Aorta (tissue), 5 donors: ENCODE data around the gene AIP. TPM values are rescaled to one million over a fixed set of nuclear protein-coding genes. Genes with fewer than 3 reads are reported as not detected.

Experiments
- ATAC-seq: fragments of 200-7000 bp; cut with Tn5 transposase; one replicate; pipeline ENCODE4 v1.9.1; 2022; ENCODE audit warnings: moderate library complexity; ENCODE audit not compliant: low FRiP score
- DNase-seq, 2 donors: peaks; one replicate each; pipeline ENCODE4 v3.0.0-alpha.2; 2020
- H3K27ac ChIP-seq, 2 donors: one replicate each; pipeline ENCODE4 v1.5.1; 2013; ENCODE audit warnings: low read length in 2 of 2, mild to moderate bottlenecking in 2 of 2, moderate library complexity in 2 of 2, control low read depth in 1 of 2, inconsistent platforms in 1 of 2, low read depth in 1 of 2
- H3K27me3 ChIP-seq, 2 donors: one replicate each; pipeline ENCODE4 v1.6.1; 2013; ENCODE audit warnings: control low read depth in 1 of 2, low read length in 1 of 2, mild to moderate bottlenecking in 1 of 2, moderate library complexity in 1 of 2; ENCODE audit not compliant: insufficient read depth in 2 of 2, control insufficient read depth in 1 of 2
- H3K36me3 ChIP-seq, 2 donors: one replicate each; pipeline ENCODE4 v1.6.1; 2013; ENCODE audit warnings: control low read depth in 1 of 2, low read length in 1 of 2, mild to moderate bottlenecking in 1 of 2; ENCODE audit not compliant: insufficient read depth in 2 of 2, control insufficient read depth in 1 of 2
- H3K4me1 ChIP-seq, 2 donors: one replicate each; pipeline ENCODE4 v1.6.1; 2013; ENCODE audit warnings: low read length in 2 of 2, control low read depth in 1 of 2, mild to moderate bottlenecking in 1 of 2, moderate library complexity in 1 of 2; ENCODE audit not compliant: insufficient read depth in 2 of 2, control insufficient read depth in 1 of 2
- H3K4me3 ChIP-seq, 2 donors: one replicate each; pipeline ENCODE4 v1.5.1; 2013; ENCODE audit warnings: low read length in 2 of 2, control low read depth in 1 of 2, mild to moderate bottlenecking in 1 of 2
- H3K9me3 ChIP-seq: one replicate; pipeline ENCODE4 v1.6.1; 2013; ENCODE audit warnings: mild to moderate bottlenecking, low read length; ENCODE audit not compliant: control insufficient read depth
- WGBS, 2 donors: extraction: QIAGEN DNeasy Blood & Tissue Kit; methylation state at CpG; one replicate each; pipeline ENCODE4 v1.1.7; 2013; 5-methylcytosine and 5-hydroxymethylcytosine counted together
- intact Hi-C, 2 donors: fragments of 100-400 bp; cut with DNase I; formaldehyde crosslinking; loops; one replicate each; pipeline versions ENCODE4 v1.14.2 to v1.15.0; 2022
- polyA plus RNA-seq, 2 donors: library from polyadenylated mRNA; stranded (reverse); fragments of 200-250 nt; gene quantifications; one replicate each; pipeline ENCODE4 v1.2.3, GENCODE V29; 2013
- total RNA-seq, 2 donors: library from RNA; stranded (reverse); fragmentation: NEBNext Ultra II Directional; extraction: Animal tissue kit (Norgen Biotek cat#: 25700); gene quantifications; one replicate each; pipeline ENCODE4 v1.2.1, GENCODE V29; 2021
- donor health status: healthy with polysubstance abuse.
- donor health status: Bipolar disorder and iron deficiency.
- donor health status: DM: no; HTN: no; CAD: no.
- donor health status: DM: no; HTN: no; CAD: no.
- donor health status: DM: yes; HTN: yes; CAD: no.

AIP gene
- total and polyA plus RNA-seq, 4 donors = 61.2 to 141 (median 83.8) TPM

DNA sequence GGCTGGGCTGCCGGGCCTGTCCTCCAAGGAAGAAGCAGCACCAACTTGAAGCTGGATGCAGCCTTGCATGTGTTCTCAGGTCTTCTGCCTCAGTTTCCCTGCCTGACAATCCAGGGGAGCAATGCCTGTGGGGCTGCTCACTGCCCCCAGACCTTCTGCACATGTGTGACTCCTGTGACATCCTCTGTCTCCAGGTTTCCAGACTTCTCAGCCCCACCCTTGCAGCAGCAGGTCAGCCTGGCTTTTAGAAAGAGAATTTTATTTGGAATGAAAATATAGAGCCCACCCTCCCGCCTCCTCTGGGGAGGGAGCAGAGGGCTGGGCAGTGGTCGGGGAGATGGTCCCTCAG, 45.0 kb upstream of the AIP start:
- DNase-seq (no peak), ATAC-seq (no peak)
- Histone ChIP-seq H3K9me3 (no peaks in the 10 kb centered on the region), H3K27ac (no peak overlapping the region), H3K4me1 (no peaks in the 10 kb centered on the region), H3K27me3 (no peaks in the 10 kb centered on the region), H3K4me3 (no peak overlapping the region), H3K36me3 (peaks cover 0 to 2% of the 10 kb centered on the region in 2 donors)
- 57 to 66% methylated on average over 3 of the region's 3 CpGs for WGBS, 2 donors
- intact Hi-C loops = no loop called here

DNA sequence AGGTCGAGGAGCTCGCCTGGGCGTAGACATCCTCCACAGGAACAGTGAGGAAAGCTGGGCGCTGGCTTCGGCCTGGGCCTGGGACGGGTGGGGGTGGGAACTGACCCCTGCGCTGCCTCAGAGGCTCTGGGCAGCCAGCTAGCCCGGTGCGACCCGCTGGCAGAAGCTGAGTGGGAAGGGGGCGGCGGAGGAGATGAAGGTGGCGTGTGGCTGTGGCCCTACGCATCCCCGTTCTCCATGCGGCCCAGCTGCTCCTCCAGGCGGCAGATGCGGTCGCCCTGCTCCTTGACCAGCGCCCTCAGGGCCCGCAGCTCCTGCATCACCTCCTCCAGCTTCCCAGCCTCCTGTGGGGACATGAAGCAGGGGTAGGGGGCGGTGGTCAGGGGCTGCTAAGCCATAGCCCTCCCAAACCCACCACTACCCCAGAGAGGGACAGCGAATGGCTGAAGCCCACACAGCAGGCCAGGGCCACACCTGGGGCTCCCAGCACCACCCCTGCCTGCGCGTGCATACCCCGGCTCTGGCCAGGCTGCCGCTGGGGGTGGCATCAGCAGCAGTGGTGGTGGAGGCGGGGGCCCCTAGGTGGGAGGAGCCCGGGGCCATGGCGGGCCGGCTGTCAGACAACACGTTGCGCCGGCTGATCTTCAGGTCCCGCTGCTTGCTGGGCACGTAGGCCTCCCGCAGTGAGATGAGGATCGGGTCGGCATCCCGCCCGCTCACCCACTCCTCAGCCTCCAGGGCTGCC, 44.5 kb upstream of the AIP start:
- DNase-seq = peak in 1 of 2 donors; percentile 63
- Histone ChIP-seq H3K4me1 (no peaks in the 10 kb centered on the region), H3K9me3 (no peaks in the 10 kb centered on the region), H3K27ac (no peak overlapping the region), H3K36me3 (peaks cover 0 to 2% of the 10 kb centered on the region in 2 donors), H3K4me3 (no peak overlapping the region), H3K27me3 (no peaks in the 10 kb centered on the region)
- intact Hi-C loops = no loop called here
- WGBS, 2 donors = 77 to 84% methylated on average over 34 to 41 of the region's 41 CpGs
- no peak for ATAC-seq

DNA sequence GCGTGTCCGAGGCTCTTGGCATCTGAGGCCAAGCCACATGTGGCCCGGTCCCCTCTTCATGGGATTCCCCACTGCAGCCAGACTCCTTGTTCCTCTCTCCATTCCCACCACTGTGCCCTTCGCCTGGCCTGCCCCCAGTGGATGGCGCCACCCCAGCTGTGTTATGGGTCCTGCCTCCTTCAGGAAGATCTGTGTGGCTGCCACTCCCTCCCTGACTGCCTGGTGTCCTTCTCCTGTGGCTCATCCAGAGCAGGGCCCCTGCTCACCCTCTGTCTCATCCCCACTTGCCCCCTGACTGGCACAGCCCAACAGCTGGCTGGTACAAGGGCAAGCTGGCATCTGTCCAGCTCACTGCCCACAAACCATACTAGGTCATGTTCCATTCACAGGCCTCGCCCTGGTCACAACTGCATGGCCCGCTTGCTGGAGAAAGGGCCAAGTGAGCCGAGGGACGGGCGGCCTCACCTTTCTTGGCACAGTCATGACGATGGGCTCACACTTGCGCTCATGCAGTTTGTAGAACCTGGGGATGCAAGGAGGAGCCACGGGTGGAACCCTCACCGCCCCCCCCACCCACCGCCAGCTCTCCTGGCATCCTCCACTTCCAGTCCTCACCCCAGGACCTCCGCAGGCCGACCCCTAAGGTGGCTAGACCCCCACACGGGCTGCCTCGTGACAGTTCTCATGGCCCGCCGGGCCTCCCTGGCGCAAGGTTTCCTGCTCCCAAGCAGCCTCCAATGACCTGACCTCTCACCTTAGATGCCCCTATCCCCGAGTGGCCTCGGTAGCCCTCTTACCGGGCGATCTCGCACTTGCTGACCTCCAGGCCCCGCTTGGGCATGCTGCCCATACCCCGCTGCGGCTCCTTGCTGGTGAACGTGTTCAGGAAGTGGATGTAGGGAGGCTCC, 43.3 kb upstream of the AIP start:
- Histone ChIP-seq H3K9me3 (no peaks in the 10 kb centered on the region), H3K4me3 (no peak overlapping the region), H3K36me3 (peaks cover 0 to under 1% of the 10 kb centered on the region in 2 donors), H3K27ac (no peak overlapping the region), H3K4me1 (no peaks in the 10 kb centered on the region), H3K27me3 (no peaks in the 10 kb centered on the region)
- no peak for ATAC-seq
- DNase-seq = peak in 1 of 2 donors; percentile 82
- WGBS, 2 donors = 70 to 71% methylated on average over 31 of the region's 31 CpGs
- intact Hi-C loops = no loop called here

DNA sequence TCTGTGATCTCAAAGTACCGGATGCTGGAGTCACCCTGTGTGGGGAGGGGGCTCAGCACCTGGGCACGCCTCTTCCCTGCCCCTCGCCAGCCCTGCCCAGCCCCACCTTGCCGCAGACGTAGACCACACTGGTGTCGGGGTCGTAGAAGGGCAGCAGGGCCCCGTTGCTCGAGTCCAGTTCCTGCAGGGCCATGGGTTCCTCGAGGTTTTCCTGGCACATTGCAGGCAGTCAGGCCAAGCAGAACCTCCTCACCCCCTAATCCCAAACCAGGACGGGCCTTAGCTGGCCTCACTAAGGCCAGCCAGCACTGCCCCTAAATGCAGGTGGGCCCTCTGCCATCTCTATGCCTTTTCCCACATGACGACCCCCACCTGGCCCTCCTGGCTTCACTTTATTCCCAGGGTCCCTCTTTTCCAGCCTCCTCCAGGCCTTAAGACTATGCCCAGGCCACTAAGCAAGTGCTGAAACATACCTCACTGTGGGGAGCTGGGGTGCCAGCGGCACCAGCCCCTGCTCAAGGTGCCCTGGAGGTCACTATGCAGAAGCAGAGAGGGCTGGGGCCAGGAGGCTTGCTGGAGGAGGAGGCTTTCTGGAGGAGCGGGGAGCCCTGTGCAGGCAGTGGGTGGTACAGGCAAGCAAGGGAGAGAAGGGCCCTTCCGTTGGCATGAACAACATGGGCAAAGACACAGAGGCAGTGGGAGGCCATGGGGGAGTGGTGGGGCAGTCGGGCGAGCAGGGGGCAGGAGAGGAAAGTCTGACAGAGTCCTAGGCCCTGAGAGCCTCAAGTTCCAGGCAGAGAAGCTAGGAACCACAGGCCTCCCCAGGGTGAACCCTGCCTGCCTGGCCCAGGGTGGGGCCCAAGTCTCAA, 42.4 kb upstream of the AIP start:
- Histone ChIP-seq H3K27ac (no peak overlapping the region), H3K36me3 (no peaks in the 10 kb centered on the region), H3K4me1 (no peaks in the 10 kb centered on the region), H3K9me3 (no peaks in the 10 kb centered on the region), H3K4me3 (no peak overlapping the region), H3K27me3 (no peaks in the 10 kb centered on the region)
- ATAC-seq (no peak), DNase-seq (no peak)
- WGBS, 2 donors = 73 to 79% methylated on average over 17 of the region's 17 CpGs
- intact Hi-C loops = no loop called here

DNA sequence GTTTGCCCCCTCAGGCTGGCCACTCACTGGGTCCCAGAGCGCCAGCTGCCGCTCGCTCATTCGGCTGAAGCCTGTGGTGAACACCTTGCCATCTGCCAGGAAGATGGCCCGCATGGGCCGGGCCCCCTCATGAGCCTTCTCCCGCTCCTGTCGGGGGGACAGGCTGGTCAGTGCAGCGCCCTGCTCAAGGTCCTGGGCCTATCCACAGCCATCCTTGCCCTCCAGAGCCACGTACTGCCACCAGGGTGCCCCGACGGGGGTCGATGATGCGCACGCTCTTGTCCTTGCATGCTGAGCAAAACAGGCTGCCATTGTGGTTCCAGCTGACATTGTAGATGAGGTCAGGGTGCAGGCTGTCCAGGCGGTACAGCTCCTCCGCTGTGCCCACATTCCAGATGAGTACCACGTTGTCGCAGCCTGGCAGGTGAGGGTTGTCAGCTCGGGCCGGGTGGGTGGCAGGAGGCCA, 41.7 kb upstream of the AIP start:
- Histone ChIP-seq H3K9me3 (no peaks in the 10 kb centered on the region), H3K27ac (no peak overlapping the region), H3K4me3 (no peak overlapping the region), H3K36me3 (no peaks in the 10 kb centered on the region), H3K27me3 (no peaks in the 10 kb centered on the region), H3K4me1 (no peaks in the 10 kb centered on the region)
- DNase-seq = no peak
- no peak for ATAC-seq
- intact Hi-C loops = no loop called here
- WGBS, 2 donors = 86 to 88% methylated on average over 21 of the region's 21 CpGs

DNA sequence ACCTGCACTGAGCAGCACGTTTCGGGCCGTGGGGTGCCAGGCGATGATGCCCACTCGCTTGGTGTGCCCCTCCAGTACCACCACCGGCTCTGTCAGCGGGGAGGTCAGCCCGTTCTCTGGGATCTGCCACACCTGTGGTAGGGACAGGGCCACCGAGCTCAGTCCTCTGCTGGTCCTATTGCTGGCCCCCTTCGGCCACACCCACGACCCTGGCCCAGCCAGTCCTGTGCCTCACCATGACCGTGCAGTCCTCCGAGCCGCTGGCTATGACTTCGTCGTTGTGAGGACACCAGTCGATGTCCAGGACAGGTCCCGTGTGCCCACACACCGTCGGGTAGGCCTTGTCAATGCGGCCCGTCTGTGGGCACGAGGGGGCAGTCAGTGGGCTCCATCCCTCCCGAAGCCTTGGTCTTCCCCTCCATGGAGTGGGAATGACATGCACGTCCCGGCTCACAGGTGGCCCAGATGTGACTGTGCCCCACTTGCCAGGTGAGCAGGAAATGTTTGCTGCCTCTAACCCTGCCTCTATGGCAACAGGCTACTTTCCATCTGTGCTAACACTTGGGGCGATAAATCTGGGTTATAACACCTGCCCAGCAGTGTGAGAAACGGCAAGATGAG, 41.0 kb upstream of the AIP start:
- no peak overlapping the region for H3K4me3 ChIP-seq
- no peak for ATAC-seq
- WGBS, 2 donors = 86 to 87% methylated on average over 28 of the region's 28 CpGs

DNA sequence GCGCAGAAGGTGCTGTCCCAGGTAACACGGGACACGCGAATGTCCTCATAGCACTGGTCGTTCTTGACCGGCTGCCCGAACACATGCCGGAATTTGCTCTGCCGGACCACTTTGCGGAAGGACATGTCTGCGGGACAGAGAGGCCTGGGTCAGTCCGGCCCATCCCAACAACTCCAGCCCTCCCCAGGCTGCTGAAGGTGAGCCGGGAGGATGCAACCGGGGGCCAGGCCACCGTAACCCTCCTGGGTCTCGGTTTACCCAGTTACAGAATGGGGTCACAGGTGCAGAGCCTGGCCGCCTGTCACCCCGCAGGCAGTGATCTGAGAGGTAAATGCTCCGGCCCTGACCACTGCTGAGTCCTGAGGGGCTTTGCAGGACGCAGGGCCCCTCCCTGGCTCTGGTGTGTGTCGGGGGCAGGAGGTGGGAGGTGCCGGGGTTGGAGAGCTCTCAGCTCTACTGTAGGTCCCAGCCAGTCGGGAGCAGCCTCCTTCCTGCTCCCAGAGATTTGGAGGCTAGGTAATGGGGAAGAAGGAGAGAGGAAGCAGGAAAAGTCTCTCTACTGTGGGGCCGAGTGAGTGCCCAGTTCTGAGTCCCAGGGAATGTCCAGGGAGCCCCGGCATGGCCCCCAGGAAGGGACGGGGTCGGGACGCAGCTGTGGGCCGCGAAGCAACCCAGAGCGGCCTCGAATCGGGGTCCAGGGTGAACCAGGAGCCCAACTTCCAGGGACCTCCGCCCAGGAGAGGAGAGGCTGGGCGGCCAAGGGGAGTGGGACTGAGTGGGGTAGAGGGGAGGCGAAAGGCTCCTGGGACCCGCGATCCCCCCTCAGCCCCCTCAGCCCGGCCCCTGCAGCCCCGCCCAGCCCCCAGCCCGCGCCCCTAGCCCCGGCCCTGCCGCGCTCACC, 40.1 kb upstream of the AIP start:
- Histone ChIP-seq H3K4me1 (no peaks in the 10 kb centered on the region), H3K9me3 (no peaks in the 10 kb centered on the region), H3K27me3 (no peaks in the 10 kb centered on the region), H3K27ac (peak overlapping the region; percentile 74 to 97), H3K36me3 (no peaks in the 10 kb centered on the region), H3K4me3 (peak overlapping the region; percentile 81)
- intact Hi-C loops = no loop called here
- DNase-seq = no peak
- 34 to 37% methylated on average over 42 to 45 of the region's 45 CpGs for WGBS, 2 donors
- peak; percentile 1 for ATAC-seq

More for the DNA sequence above, 41.0 kb upstream of the AIP start:
- Histone ChIP-seq H3K4me1 (no peaks in the 10 kb centered on the region), H3K27ac (no peak overlapping the region), H3K9me3 (no peaks in the 10 kb centered on the region), H3K36me3 (no peaks in the 10 kb centered on the region), H3K27me3 (no peaks in the 10 kb centered on the region)
- no peak for DNase-seq
- intact Hi-C loops = no loop called here
